ENCODE measurements around the gene VDAC2. TPM values are rescaled to one million over a fixed set of nuclear protein-coding genes. Genes with fewer than 3 reads are reported as not detected.

The VDAC2 gene
- total RNA-seq, 2 experiments from 2014 or later = 81.4 to 182 TPM

- Histone ChIP-seq H3K36me3 (ENCODE audit: insufficient read depth, low read length) (peaks cover 40% of the 10 kb centered on the region; the same call in 1 of the 2 replicates), H4K20me1 (ENCODE audit: insufficient read depth, low read length) (no peaks in the 10 kb centered on the region), H3K27ac (ENCODE audit: low read depth, low read length, poor library complexity, severe bottlenecking) (no peak overlapping the region), H3K4me2 (ENCODE audit: low read length) (no peak overlapping the region), H2AFZ (ENCODE audit: low read length) (no peak overlapping the region), H3K79me2 (ENCODE audit: insufficient read depth, low read depth, low read length) (no peaks in the 10 kb centered on the region), H3K4me3 (ENCODE audit: low read depth, low read length, poor library complexity, severe bottlenecking) (no peak overlapping the region), H3K9me3 (ENCODE audit: low read length) (no peaks in the 10 kb centered on the region), H3K4me1 (ENCODE audit: insufficient read depth, low read length, poor library complexity, severe bottlenecking) (no peaks in the 10 kb centered on the region), H3K9me2 (ENCODE audit: insufficient read depth, low read length) (no peaks in the 10 kb centered on the region)
- TF ChIP-seq CTCF (conservative IDR thresholded peaks at IDR 0.05; ENCODE audit: low read length) (no peak), EZH2phosphoT487 (IDR thresholded peaks at IDR 0.05; ENCODE audit: borderline replicate concordance, low read depth, low read length) (no peak)
- DNase-seq (ENCODE audit: low spot score) = no peak
- CTCF ChIA-PET (ENCODE audit: unreplicated experiment) = no interaction called here
- BruUV-seq (replicated peaks) = no TSS peak
- POLR2A ChIA-PET = interaction anchor here (0.7 kb wide), 1 partner anchor 169 kb away, joined by 3 read pairs; no protein-coding TSS in a partner anchor
- intact Hi-C loops (cut with micrococcal nuclease; ENCODE audit: unreplicated experiment) = no loop called here
Observed at GRCh38 chr10:75175046-75175445, 35.5 kb upstream of the VDAC2 start.

GRCh38 chr10:75176046-75176445 lies 34.5 kb upstream of the VDAC2 start:
- TF ChIP-seq CTCF (conservative IDR thresholded peaks at IDR 0.05; ENCODE audit: low read length) = no peak
- no peak for TF ChIP-seq EZH2phosphoT487 (IDR thresholded peaks at IDR 0.05; ENCODE audit: borderline replicate concordance, low read depth, low read length)
- intact Hi-C loops (cut with micrococcal nuclease; ENCODE audit: unreplicated experiment) = no loop called here
- ChIA-PET CTCF (ENCODE audit: unreplicated experiment) (interaction anchor here (0.6 kb wide), 1 partner anchor 57 kb away, joined by 3 read pairs; no protein-coding TSS in a partner anchor), POLR2A (interaction anchor here (2.1 kb wide), 1 partner anchor 45 kb away, joined by 6 read pairs; no protein-coding TSS in a partner anchor)
- Histone ChIP-seq H4K20me1 (ENCODE audit: insufficient read depth, low read length) (no peaks in the 10 kb centered on the region), H3K4me3 (ENCODE audit: low read depth, low read length, poor library complexity, severe bottlenecking) (no peak overlapping the region), H3K36me3 (ENCODE audit: insufficient read depth, low read length) (peaks cover 37% of the 10 kb centered on the region; the same call in 1 of the 2 replicates), H3K4me2 (ENCODE audit: low read length) (no peak overlapping the region), H3K9me3 (ENCODE audit: low read length) (no peaks in the 10 kb centered on the region), H3K4me1 (ENCODE audit: insufficient read depth, low read length, poor library complexity, severe bottlenecking) (no peaks in the 10 kb centered on the region), H3K9me2 (ENCODE audit: insufficient read depth, low read length) (no peaks in the 10 kb centered on the region), H3K79me2 (ENCODE audit: insufficient read depth, low read depth, low read length) (no peaks in the 10 kb centered on the region), H3K27ac (ENCODE audit: low read depth, low read length, poor library complexity, severe bottlenecking) (no peak overlapping the region), H2AFZ (ENCODE audit: low read length) (no peak overlapping the region)
- no peak for DNase-seq (ENCODE audit: low spot score)
- BruUV-seq (replicated peaks) = no TSS peak

GRCh38 chr10:75176736-75177135 lies 33.9 kb upstream of the VDAC2 start:
- Histone ChIP-seq H3K9me3 (ENCODE audit: low read length) (no peaks in the 10 kb centered on the region), H2AFZ (ENCODE audit: low read length) (no peak overlapping the region), H3K79me2 (ENCODE audit: insufficient read depth, low read depth, low read length) (no peaks in the 10 kb centered on the region), H3K9me2 (ENCODE audit: insufficient read depth, low read length) (no peaks in the 10 kb centered on the region), H3K36me3 (ENCODE audit: insufficient read depth, low read length) (peaks cover 37% of the 10 kb centered on the region; the same call in 1 of the 2 replicates), H3K4me1 (ENCODE audit: insufficient read depth, low read length, poor library complexity, severe bottlenecking) (no peaks in the 10 kb centered on the region), H4K20me1 (ENCODE audit: insufficient read depth, low read length) (no peaks in the 10 kb centered on the region), H3K4me2 (ENCODE audit: low read length) (no peak overlapping the region), H3K4me3 (ENCODE audit: low read depth, low read length, poor library complexity, severe bottlenecking) (no peak overlapping the region), H3K27ac (ENCODE audit: low read depth, low read length, poor library complexity, severe bottlenecking) (no peak overlapping the region)
- BruUV-seq (replicated peaks) = no TSS peak
- DNase-seq (ENCODE audit: low spot score) = no peak
- CTCF ChIA-PET (ENCODE audit: unreplicated experiment) = interaction anchor here (0.6 kb wide), 1 partner anchor 57 kb away, joined by 3 read pairs; no protein-coding TSS in a partner anchor
- intact Hi-C loops (cut with micrococcal nuclease; ENCODE audit: unreplicated experiment) = no loop called here
- TF ChIP-seq CTCF (conservative IDR thresholded peaks at IDR 0.05; ENCODE audit: low read length) = no peak
- no peak for TF ChIP-seq EZH2phosphoT487 (IDR thresholded peaks at IDR 0.05; ENCODE audit: borderline replicate concordance, low read depth, low read length)
- POLR2A ChIA-PET = interaction anchor here (0.5 to 2.1 kb wide), 2 partner anchors 46 to 812 kb away, joined by 6 read pairs; no protein-coding TSS in a partner anchor

Data from OCI-LY7 (cell line).